ENCODE measurements around the gene CXCL8. TPM values are rescaled to one million over a fixed set of nuclear protein-coding genes. Genes with fewer than 3 reads are reported as not detected.

The CXCL8 gene
- total and polyA plus RNA-seq, 4 experiments from 2014 or later: 0.25 to 4.6 (median 3.8) TPM; not detected in 1

- ChIA-PET CTCF (ENCODE audit: partially characterized antibody) (no interaction called here), POLR2A (ENCODE audit: partially characterized antibody) (no interaction called here)
- intact Hi-C loops (cut with micrococcal nuclease): no loop called here
- no peaks in the 10 kb centered on the region for H3K4me1 ChIP-seq (ENCODE audit: insufficient read depth, low read length)
- no peak for DNase-seq
- H3K9me3 ChIP-seq (ENCODE audit: control insufficient read depth in 1 of 2, low read length in 2 of 2): no peaks in the 10 kb centered on the region
- H3K4me1 Mint-ChIP-seq: no peaks in the 10 kb centered on the region
- H3K36me3 Mint-ChIP-seq: no peaks in the 10 kb centered on the region
- H3K27ac Mint-ChIP-seq: peak overlapping the region in 1 of 7 donors; percentile 16
- H3K27me3 ChIP-seq (ENCODE audit: insufficient read depth, low read length): no peaks in the 10 kb centered on the region
- H3K27me3 Mint-ChIP-seq: peaks cover 0 to 1% of the 10 kb centered on the region in 2 donors
- no peak overlapping the region for H3K4me3 ChIP-seq (ENCODE audit: low read length in 2 of 2)
- H3K4me3 Mint-ChIP-seq: no peak overlapping the region
- H3K36me3 ChIP-seq (ENCODE audit: insufficient read depth, low read length): no peaks in the 10 kb centered on the region
- peaks cover 0 to 3% (median 0%) of the 10 kb centered on the region in 8 donors for H3K9me3 Mint-ChIP-seq
- H3K27ac ChIP-seq (ENCODE audit: low read depth, low read length): no peak overlapping the region
These were observed 5.8 kb upstream of the CXCL8 start for GRCh38 chr4:73734530-73735001.

GRCh38 chr4:73735231-73735630 is 5.1 kb upstream of the CXCL8 start:
- intact Hi-C loops (cut with micrococcal nuclease): no loop called here
- Histone ChIP-seq H3K9me3 (ENCODE audit: control insufficient read depth in 1 of 2, low read length in 2 of 2) (no peaks in the 10 kb centered on the region), H3K27me3 (ENCODE audit: insufficient read depth, low read length) (no peaks in the 10 kb centered on the region), H3K4me3 (ENCODE audit: low read length in 2 of 2) (no peak overlapping the region), H3K36me3 (ENCODE audit: insufficient read depth, low read length) (no peaks in the 10 kb centered on the region), H3K27ac (ENCODE audit: low read depth, low read length) (no peak overlapping the region), H3K4me1 (ENCODE audit: insufficient read depth, low read length) (no peaks in the 10 kb centered on the region)
- Mint-ChIP-seq H3K9me3 (peaks cover 0 to 3% (median 0%) of the 10 kb centered on the region in 8 donors), H3K4me3 (no peak overlapping the region), H3K27ac (no peak overlapping the region), H3K4me1 (no peaks in the 10 kb centered on the region), H3K36me3 (no peaks in the 10 kb centered on the region), H3K27me3 (peaks cover 0 to 1% of the 10 kb centered on the region in 2 donors)
- DNase-seq: no peak
- ChIA-PET POLR2A (ENCODE audit: partially characterized antibody) (no interaction called here), CTCF (ENCODE audit: partially characterized antibody) (no interaction called here)

GRCh38 chr4:73741031-73741749 is 821 bp downstream of the CXCL8 start:
- no peak for DNase-seq
- Mint-ChIP-seq H3K9me3 (peaks cover 0 to 2% (median under 1%) of the 10 kb centered on the region in 8 donors), H3K4me3 (no peak overlapping the region), H3K27me3 (peaks cover 0 to 1% of the 10 kb centered on the region in 2 donors), H3K4me1 (no peaks in the 10 kb centered on the region), H3K27ac (no peak overlapping the region), H3K36me3 (no peaks in the 10 kb centered on the region)
- no peak overlapping the region for H3K27ac ChIP-seq (ENCODE audit: low read depth, low read length)
- CTCF ChIA-PET (ENCODE audit: partially characterized antibody): no interaction called here
- no peaks in the 10 kb centered on the region for H3K4me1 ChIP-seq (ENCODE audit: insufficient read depth, low read length)
- H3K36me3 ChIP-seq (ENCODE audit: insufficient read depth, low read length): no peaks in the 10 kb centered on the region
- H3K9me3 ChIP-seq (ENCODE audit: control insufficient read depth in 1 of 2, low read length in 2 of 2): no peaks in the 10 kb centered on the region
- POLR2A ChIA-PET (ENCODE audit: partially characterized antibody): no interaction called here
- no peak overlapping the region for H3K4me3 ChIP-seq (ENCODE audit: low read length in 2 of 2)
- H3K27me3 ChIP-seq (ENCODE audit: insufficient read depth, low read length): no peaks in the 10 kb centered on the region
- intact Hi-C loops (cut with micrococcal nuclease): no loop called here

GRCh38 chr4:73741750-73742489 is 1.6 kb downstream of the CXCL8 start:
- DNase-seq: no peak

GRCh38 chr4:73742490-73743160 is 2.3 kb downstream of the CXCL8 start:
- H3K27me3 ChIP-seq (ENCODE audit: insufficient read depth, low read length): no peaks in the 10 kb centered on the region
- no peaks in the 10 kb centered on the region for H3K4me1 Mint-ChIP-seq
- no peaks in the 10 kb centered on the region for H3K36me3 ChIP-seq (ENCODE audit: insufficient read depth, low read length)
- intact Hi-C loops (cut with micrococcal nuclease): no loop called here
- no peak for DNase-seq
- no peak overlapping the region for H3K4me3 Mint-ChIP-seq
- H3K4me1 ChIP-seq (ENCODE audit: insufficient read depth, low read length): no peaks in the 10 kb centered on the region
- H3K27ac Mint-ChIP-seq: no peak overlapping the region
- no peaks in the 10 kb centered on the region for H3K9me3 ChIP-seq (ENCODE audit: control insufficient read depth in 1 of 2, low read length in 2 of 2)
- H3K27me3 Mint-ChIP-seq: peaks cover 0 to under 1% of the 10 kb centered on the region in 2 donors
- no peaks in the 10 kb centered on the region for H3K36me3 Mint-ChIP-seq
- no peak overlapping the region for H3K4me3 ChIP-seq (ENCODE audit: low read length in 2 of 2)
- peaks cover 0 to 2% (median under 1%) of the 10 kb centered on the region in 8 donors for H3K9me3 Mint-ChIP-seq
- ChIA-PET POLR2A (ENCODE audit: partially characterized antibody) (no interaction called here), CTCF (ENCODE audit: partially characterized antibody) (no interaction called here)
- H3K27ac ChIP-seq (ENCODE audit: low read depth, low read length): no peak overlapping the region

More at GRCh38 chr4:73741750-73742489, 1.6 kb downstream of the CXCL8 start:
- Histone ChIP-seq H3K27ac (ENCODE audit: low read depth, low read length) (no peak overlapping the region), H3K27me3 (ENCODE audit: insufficient read depth, low read length) (no peaks in the 10 kb centered on the region), H3K4me1 (ENCODE audit: insufficient read depth, low read length) (no peaks in the 10 kb centered on the region), H3K9me3 (ENCODE audit: control insufficient read depth in 1 of 2, low read length in 2 of 2) (no peaks in the 10 kb centered on the region), H3K4me3 (ENCODE audit: low read length in 2 of 2) (no peak overlapping the region), H3K36me3 (ENCODE audit: insufficient read depth, low read length) (no peaks in the 10 kb centered on the region)
- CTCF ChIA-PET (ENCODE audit: partially characterized antibody): no interaction called here
- Mint-ChIP-seq H3K9me3 (peaks cover 0 to 2% (median under 1%) of the 10 kb centered on the region in 8 donors), H3K27me3 (peaks cover 0 to 1% of the 10 kb centered on the region in 2 donors), H3K27ac (no peak overlapping the region), H3K36me3 (no peaks in the 10 kb centered on the region), H3K4me1 (no peaks in the 10 kb centered on the region), H3K4me3 (no peak overlapping the region)
- POLR2A ChIA-PET (ENCODE audit: partially characterized antibody): no interaction called here
- intact Hi-C loops (cut with micrococcal nuclease): no loop called here

GRCh38 chr4:73743281-73743680 is 2.9 kb downstream of the CXCL8 start:
- Mint-ChIP-seq H3K4me1 (no peaks in the 10 kb centered on the region), H3K27ac (no peak overlapping the region), H3K36me3 (no peaks in the 10 kb centered on the region), H3K27me3 (peaks cover 0 to 2% of the 10 kb centered on the region in 2 donors), H3K4me3 (no peak overlapping the region), H3K9me3 (peaks cover 0 to 2% (median 0%) of the 10 kb centered on the region in 8 donors)
- H3K36me3 ChIP-seq (ENCODE audit: insufficient read depth, low read length): no peaks in the 10 kb centered on the region
- H3K4me1 ChIP-seq (ENCODE audit: insufficient read depth, low read length): no peaks in the 10 kb centered on the region
- H3K27me3 ChIP-seq (ENCODE audit: insufficient read depth, low read length): no peaks in the 10 kb centered on the region
- CTCF ChIA-PET (ENCODE audit: partially characterized antibody): no interaction called here
- no peak overlapping the region for H3K27ac ChIP-seq (ENCODE audit: low read depth, low read length)
- intact Hi-C loops (cut with micrococcal nuclease): no loop called here
- POLR2A ChIA-PET (ENCODE audit: partially characterized antibody): no interaction called here
- no peaks in the 10 kb centered on the region for H3K9me3 ChIP-seq (ENCODE audit: control insufficient read depth in 1 of 2, low read length in 2 of 2)
- DNase-seq: no peak
- H3K4me3 ChIP-seq (ENCODE audit: low read length in 2 of 2): no peak overlapping the region

- POLR2A ChIA-PET (ENCODE audit: partially characterized antibody): no interaction called here
- intact Hi-C loops (cut with micrococcal nuclease): no loop called here
These were observed 3.4 kb downstream of the CXCL8 start for GRCh38 chr4:73743795-73744194.

More at GRCh38 chr4:73743795-73744194, 3.4 kb downstream of the CXCL8 start:
- peaks cover 0 to 2% (median 0%) of the 10 kb centered on the region in 8 donors for H3K9me3 Mint-ChIP-seq
- H3K4me3 Mint-ChIP-seq: no peak overlapping the region
- Histone ChIP-seq H3K27me3 (ENCODE audit: insufficient read depth, low read length) (no peaks in the 10 kb centered on the region), H3K36me3 (ENCODE audit: insufficient read depth, low read length) (no peaks in the 10 kb centered on the region), H3K27ac (ENCODE audit: low read depth, low read length) (no peak overlapping the region), H3K9me3 (ENCODE audit: control insufficient read depth in 1 of 2, low read length in 2 of 2) (no peaks in the 10 kb centered on the region), H3K4me1 (ENCODE audit: insufficient read depth, low read length) (no peaks in the 10 kb centered on the region), H3K4me3 (ENCODE audit: low read length in 2 of 2) (no peak overlapping the region)
- no peak overlapping the region for H3K27ac Mint-ChIP-seq
- H3K36me3 Mint-ChIP-seq: no peaks in the 10 kb centered on the region
- no peak for DNase-seq
- H3K27me3 Mint-ChIP-seq: peaks cover 0 to 2% of the 10 kb centered on the region in 2 donors
- H3K4me1 Mint-ChIP-seq: no peaks in the 10 kb centered on the region
- CTCF ChIA-PET (ENCODE audit: partially characterized antibody): no interaction called here
